Measurements from ENCODE around the gene DCP1A.
"Not testable (repeated sequence)": the region's sequence is repeated elsewhere in the genome, so short reads cannot be mapped to it uniquely, and the experiment has no call there.

DCP1A gene

DNA sequence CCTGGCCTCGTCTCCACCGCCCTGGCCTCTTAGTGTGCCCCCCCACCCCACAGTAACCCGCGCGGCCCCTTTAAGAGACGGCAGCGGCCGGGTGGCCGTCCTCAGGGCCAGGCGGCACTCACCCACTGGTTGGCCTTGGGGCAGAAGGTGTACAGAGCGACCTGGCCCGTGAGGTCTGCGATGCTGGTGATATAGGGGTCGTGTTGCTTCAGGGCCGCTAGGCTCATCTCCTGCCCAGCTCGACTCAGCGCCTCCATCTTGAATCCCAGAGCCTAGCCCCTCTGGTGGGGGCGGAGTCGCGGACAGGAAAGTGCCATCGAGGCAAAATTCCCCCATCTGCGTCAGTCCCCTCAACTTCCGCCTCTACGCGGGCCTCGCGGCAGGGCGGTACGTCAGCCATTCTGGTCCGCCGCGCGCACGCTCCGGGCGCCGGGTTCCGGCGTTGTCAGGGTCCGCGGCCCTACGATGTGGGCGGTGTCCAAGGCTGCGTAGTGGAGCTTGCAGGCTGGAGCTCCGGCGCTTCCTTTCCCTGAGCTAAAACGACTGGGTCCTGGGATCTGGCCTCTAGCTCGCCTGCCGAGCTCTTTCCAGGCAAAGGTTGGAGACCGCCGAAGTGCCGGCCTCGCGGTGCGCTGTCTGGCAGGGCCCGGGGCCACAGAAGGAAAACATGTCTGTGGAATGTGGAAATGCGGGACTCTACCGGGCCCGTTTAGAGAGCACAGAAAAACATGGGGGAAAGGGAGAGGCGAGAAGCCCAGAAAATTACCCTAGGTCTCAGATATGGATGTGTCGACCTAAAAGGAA is at the start of gene DCP1A:
Gene DCP1A, minus strand, starts transcription at position 283 of the 804 bp plus-strand sequence. Its CDS starts 26 bp downstream, at position 257.
- Histone ChIP-seq H3K36me3 (ENCODE audit: insufficient read depth, low read length) (0 out of 2 replicates have a peak, but pooled peaks cover 1% of the 10 kb centered on the region), H3K9ac (ENCODE audit: low read depth, low read length) (peak within 1 kb of the TSS; percentile 97), H3K9me3 (ENCODE audit: control insufficient read depth, insufficient read depth, low read length) (no peaks in the 10 kb centered on the region), H3K4me1 (ENCODE audit: insufficient read depth, low read length) (no peaks in the 10 kb centered on the region)

GRCh38 chr3:53384465-53385423 is 37.4 kb upstream of the DCP1A start:
- Histone ChIP-seq H3K36me3 (ENCODE audit: insufficient read depth, low read length) (no peaks in the 10 kb centered on the region), H3K4me1 (ENCODE audit: insufficient read depth, low read length) (no peaks in the 10 kb centered on the region), H3K9ac (ENCODE audit: low read depth, low read length) (no peak overlapping the region), H3K9me3 (ENCODE audit: control insufficient read depth, insufficient read depth, low read length) (no peaks in the 10 kb centered on the region; the same call in 1 of the 2 replicates)

DNA sequence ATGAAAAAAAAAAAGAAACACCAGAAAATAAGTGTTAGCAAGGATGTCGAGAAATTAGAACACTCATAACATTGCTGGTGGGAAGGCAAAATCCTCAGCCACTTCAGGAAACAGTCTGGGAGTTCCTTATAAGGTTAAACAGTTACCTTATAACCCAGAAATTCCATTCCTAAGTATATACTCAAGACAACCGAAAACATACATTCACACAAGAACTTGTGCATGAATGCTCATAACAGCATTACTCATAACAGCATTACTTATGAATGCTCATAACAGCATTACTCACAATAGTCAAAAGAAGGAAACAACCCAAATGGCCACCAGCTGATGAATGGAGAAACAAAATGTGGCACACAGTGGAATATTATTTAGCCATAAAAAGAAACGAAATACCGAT is 34.8 kb upstream of the DCP1A start:
- H3K36me3 ChIP-seq (ENCODE audit: insufficient read depth, low read length): no peaks in the 10 kb centered on the region
- H3K9ac ChIP-seq (ENCODE audit: low read depth, low read length): no peak overlapping the region
- no peaks in the 10 kb centered on the region for H3K4me1 ChIP-seq (ENCODE audit: insufficient read depth, low read length)
- no peaks in the 10 kb centered on the region; the same call in 1 of the 2 replicates for H3K9me3 ChIP-seq (ENCODE audit: control insufficient read depth, insufficient read depth, low read length)

- no peaks in the 10 kb centered on the region for H3K4me1 ChIP-seq (ENCODE audit: insufficient read depth, low read length)
These were observed 33.0 kb upstream of the DCP1A start for GRCh38 chr3:53380306-53380705.

GRCh38 chr3:53379898-53380297 is 32.6 kb upstream of the DCP1A start:
- no peaks in the 10 kb centered on the region for H3K4me1 ChIP-seq (ENCODE audit: insufficient read depth, low read length)
- no peaks in the 10 kb centered on the region for H3K9me3 ChIP-seq (ENCODE audit: control insufficient read depth, insufficient read depth, low read length)
- no peaks in the 10 kb centered on the region for H3K36me3 ChIP-seq (ENCODE audit: insufficient read depth, low read length)
- H3K9ac ChIP-seq (ENCODE audit: low read depth, low read length): no peak overlapping the region

More at GRCh38 chr3:53380306-53380705, 33.0 kb upstream of the DCP1A start:
- H3K9me3 ChIP-seq (ENCODE audit: control insufficient read depth, insufficient read depth, low read length): no peaks in the 10 kb centered on the region
- no peaks in the 10 kb centered on the region for H3K36me3 ChIP-seq (ENCODE audit: insufficient read depth, low read length)
- no peak overlapping the region for H3K9ac ChIP-seq (ENCODE audit: low read depth, low read length)

DNA sequence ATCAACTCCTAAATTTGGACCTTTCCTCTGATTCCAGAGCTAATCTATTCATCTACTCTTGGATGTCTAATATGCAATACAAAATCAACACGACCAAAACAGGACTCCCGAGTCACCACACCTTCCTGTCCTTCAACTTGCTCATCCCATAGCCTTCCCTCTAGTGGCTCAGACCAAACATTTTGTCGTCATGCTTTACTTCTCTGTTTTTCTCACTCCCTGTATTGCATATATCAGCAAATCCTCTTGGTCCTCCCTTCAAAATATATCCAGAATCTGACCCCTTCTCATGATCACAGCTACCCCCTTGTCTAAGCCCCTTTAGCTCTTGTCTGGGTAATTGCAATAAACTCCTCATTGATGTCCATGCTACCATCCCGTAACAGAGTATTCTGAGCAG is 30.5 kb upstream of the DCP1A start:
- Histone ChIP-seq H3K4me1 (ENCODE audit: insufficient read depth, low read length) (no peaks in the 10 kb centered on the region), H3K36me3 (ENCODE audit: insufficient read depth, low read length) (no peaks in the 10 kb centered on the region), H3K9ac (ENCODE audit: low read depth, low read length) (no peak overlapping the region), H3K9me3 (ENCODE audit: control insufficient read depth, insufficient read depth, low read length) (no peaks in the 10 kb centered on the region)

GRCh38 chr3:53376679-53377078 is 29.3 kb upstream of the DCP1A start:
- Histone ChIP-seq H3K9me3 (ENCODE audit: control insufficient read depth, insufficient read depth, low read length) (no peaks in the 10 kb centered on the region), H3K4me1 (ENCODE audit: insufficient read depth, low read length) (no peaks in the 10 kb centered on the region), H3K36me3 (ENCODE audit: insufficient read depth, low read length) (no peaks in the 10 kb centered on the region), H3K9ac (ENCODE audit: low read depth, low read length) (no peak overlapping the region)

GRCh38 chr3:53375019-53375418 is 27.7 kb upstream of the DCP1A start:
- no peaks in the 10 kb centered on the region for H3K4me1 ChIP-seq (ENCODE audit: insufficient read depth, low read length)
- H3K9ac ChIP-seq (ENCODE audit: low read depth, low read length): no peak overlapping the region
- no peaks in the 10 kb centered on the region for H3K9me3 ChIP-seq (ENCODE audit: control insufficient read depth, insufficient read depth, low read length)
- no peaks in the 10 kb centered on the region for H3K36me3 ChIP-seq (ENCODE audit: insufficient read depth, low read length)

GRCh38 chr3:53370719-53371118 is 23.4 kb upstream of the DCP1A start:
- not testable (repeated sequence) for H3K9me3 ChIP-seq (ENCODE audit: control insufficient read depth, insufficient read depth, low read length); H3K4me1 ChIP-seq (ENCODE audit: insufficient read depth, low read length); H3K36me3 ChIP-seq (ENCODE audit: insufficient read depth, low read length)
- H3K9ac ChIP-seq (ENCODE audit: low read depth, low read length): peak overlapping the region; percentile 44; the same call in 1 of the 2 replicates

DNA sequence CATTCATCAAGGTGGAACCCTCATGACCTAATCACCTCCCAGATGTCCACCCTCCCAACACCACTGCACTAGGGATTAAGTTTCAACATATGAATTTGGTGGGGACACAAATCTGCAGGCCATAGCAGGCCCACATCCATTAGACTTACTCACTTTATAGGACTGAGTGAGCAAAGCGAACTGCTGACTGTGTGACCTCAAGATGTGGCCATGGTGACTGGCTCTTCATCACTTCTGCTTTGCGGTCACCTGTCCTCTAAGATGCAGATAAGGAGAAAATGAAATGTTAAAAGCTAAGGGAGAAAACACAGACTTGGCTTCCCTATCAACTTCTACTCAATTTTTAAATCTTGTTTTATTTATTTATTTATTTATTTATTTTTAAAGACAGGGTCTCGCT is 14.5 kb upstream of the DCP1A start:
- Histone ChIP-seq H3K4me1 (ENCODE audit: insufficient read depth, low read length) (no peaks in the 10 kb centered on the region), H3K36me3 (ENCODE audit: insufficient read depth, low read length) (no peaks in the 10 kb centered on the region), H3K9me3 (ENCODE audit: control insufficient read depth, insufficient read depth, low read length) (no peaks in the 10 kb centered on the region), H3K9ac (ENCODE audit: low read depth, low read length) (no peak overlapping the region)

GRCh38 chr3:53357458-53357857 is 10.1 kb upstream of the DCP1A start:
- Histone ChIP-seq H3K36me3 (ENCODE audit: insufficient read depth, low read length) (no peaks in the 10 kb centered on the region), H3K9ac (ENCODE audit: low read depth, low read length) (no peak overlapping the region), H3K9me3 (ENCODE audit: control insufficient read depth, insufficient read depth, low read length) (no peaks in the 10 kb centered on the region), H3K4me1 (ENCODE audit: insufficient read depth, low read length) (no peaks in the 10 kb centered on the region)

DNA sequence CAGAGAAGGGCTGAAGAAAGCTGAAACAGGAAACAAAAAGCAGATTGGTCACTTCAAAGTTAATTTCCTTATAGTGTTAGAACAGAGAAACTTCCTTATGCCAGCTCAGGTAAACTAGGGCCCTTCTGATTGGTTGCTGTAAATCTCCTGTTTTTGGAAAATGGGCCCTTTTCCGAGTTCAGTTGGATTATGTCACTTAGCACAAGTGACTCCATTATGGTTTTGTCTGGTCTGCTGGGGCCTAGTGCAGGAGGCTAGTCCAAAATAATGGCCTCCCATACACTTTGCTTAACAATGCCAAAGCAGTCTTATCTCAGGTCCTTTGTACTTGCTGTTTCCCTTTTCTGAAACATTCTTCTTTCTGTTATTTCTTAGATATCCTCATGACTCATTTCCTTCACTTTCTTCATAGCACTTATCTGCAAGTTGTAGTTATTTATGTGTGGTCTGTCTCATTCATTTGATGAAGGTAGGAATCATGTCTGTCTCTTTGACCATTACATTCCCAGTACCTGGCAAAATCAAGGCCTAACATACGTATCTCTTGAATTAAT is 7.7 kb upstream of the DCP1A start:
- no peak overlapping the region for H3K9ac ChIP-seq (ENCODE audit: low read depth, low read length)
- H3K4me1 ChIP-seq (ENCODE audit: insufficient read depth, low read length): no peaks in the 10 kb centered on the region
- no peaks in the 10 kb centered on the region for H3K9me3 ChIP-seq (ENCODE audit: control insufficient read depth, insufficient read depth, low read length)
- H3K36me3 ChIP-seq (ENCODE audit: insufficient read depth, low read length): no peaks in the 10 kb centered on the region

- H3K4me1 ChIP-seq (ENCODE audit: insufficient read depth, low read length): no peaks in the 10 kb centered on the region
- no peaks in the 10 kb centered on the region for H3K36me3 ChIP-seq (ENCODE audit: insufficient read depth, low read length)
- no peaks in the 10 kb centered on the region for H3K9me3 ChIP-seq (ENCODE audit: control insufficient read depth, insufficient read depth, low read length)
- H3K9ac ChIP-seq (ENCODE audit: low read depth, low read length): no peak overlapping the region
These were observed 5.9 kb upstream of the DCP1A start for GRCh38 chr3:53353202-53353601.

DNA sequence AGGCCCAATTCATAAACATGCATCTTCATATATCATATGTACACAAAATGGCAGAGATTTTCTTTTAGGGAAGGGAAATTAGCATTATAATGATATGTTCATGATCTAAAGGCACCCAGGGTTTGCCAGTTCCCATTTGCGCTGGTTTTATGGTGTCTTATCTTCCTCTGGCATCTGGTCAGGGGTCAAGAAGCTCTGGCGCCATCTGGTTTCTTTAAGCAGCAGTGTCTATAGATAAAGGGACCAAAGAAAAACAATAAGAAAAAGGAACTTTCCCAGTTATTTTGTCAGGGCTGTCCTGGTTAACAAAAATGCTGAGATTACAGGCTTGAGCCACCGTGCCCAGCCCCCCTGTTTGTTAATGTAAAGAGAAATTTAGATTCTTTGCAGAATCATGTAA is 3.3 kb upstream of the DCP1A start:
- H3K9ac ChIP-seq (ENCODE audit: low read depth, low read length): no peak overlapping the region
- H3K9me3 ChIP-seq (ENCODE audit: control insufficient read depth, insufficient read depth, low read length): no peaks in the 10 kb centered on the region
- H3K36me3 ChIP-seq (ENCODE audit: insufficient read depth, low read length): no peaks in the 10 kb centered on the region
- H3K4me1 ChIP-seq (ENCODE audit: insufficient read depth, low read length): no peaks in the 10 kb centered on the region

Data from ES-I3 (cell line).